ENCODE measurements around the gene DDI1. TPM values are rescaled to one million over a fixed set of nuclear protein-coding genes. Genes with fewer than 3 reads are reported as not detected.

Gene DDI1
- polyA plus RNA-seq (2012; ENCODE audit: insufficient read length, low read depth): not detected

GRCh38 chr11:104036588-104036987 lies at the start of gene DDI1:
DDI1 (plus strand) TSS chr11:104036640; CDS start chr11:104036823, 183 bp downstream.
- TF ChIP-seq POLR2AphosphoS5 (IDR thresholded peaks at IDR 0.05; ENCODE audit: low read depth, low read length) (no peak), TAF1 (IDR thresholded peaks at IDR 0.05; ENCODE audit: borderline replicate concordance, insufficient read depth, low read length) (no peak), FOXP2 (optimal IDR thresholded peaks at IDR 0.05; ENCODE audit: borderline replicate concordance, extremely low read depth, extremely low read length, insufficient read depth) (no peak), SIN3A (IDR thresholded peaks at IDR 0.05; ENCODE audit: borderline replicate concordance, insufficient read depth, low read length) (no peak)
- TF ChIP-seq, protein P1, sequence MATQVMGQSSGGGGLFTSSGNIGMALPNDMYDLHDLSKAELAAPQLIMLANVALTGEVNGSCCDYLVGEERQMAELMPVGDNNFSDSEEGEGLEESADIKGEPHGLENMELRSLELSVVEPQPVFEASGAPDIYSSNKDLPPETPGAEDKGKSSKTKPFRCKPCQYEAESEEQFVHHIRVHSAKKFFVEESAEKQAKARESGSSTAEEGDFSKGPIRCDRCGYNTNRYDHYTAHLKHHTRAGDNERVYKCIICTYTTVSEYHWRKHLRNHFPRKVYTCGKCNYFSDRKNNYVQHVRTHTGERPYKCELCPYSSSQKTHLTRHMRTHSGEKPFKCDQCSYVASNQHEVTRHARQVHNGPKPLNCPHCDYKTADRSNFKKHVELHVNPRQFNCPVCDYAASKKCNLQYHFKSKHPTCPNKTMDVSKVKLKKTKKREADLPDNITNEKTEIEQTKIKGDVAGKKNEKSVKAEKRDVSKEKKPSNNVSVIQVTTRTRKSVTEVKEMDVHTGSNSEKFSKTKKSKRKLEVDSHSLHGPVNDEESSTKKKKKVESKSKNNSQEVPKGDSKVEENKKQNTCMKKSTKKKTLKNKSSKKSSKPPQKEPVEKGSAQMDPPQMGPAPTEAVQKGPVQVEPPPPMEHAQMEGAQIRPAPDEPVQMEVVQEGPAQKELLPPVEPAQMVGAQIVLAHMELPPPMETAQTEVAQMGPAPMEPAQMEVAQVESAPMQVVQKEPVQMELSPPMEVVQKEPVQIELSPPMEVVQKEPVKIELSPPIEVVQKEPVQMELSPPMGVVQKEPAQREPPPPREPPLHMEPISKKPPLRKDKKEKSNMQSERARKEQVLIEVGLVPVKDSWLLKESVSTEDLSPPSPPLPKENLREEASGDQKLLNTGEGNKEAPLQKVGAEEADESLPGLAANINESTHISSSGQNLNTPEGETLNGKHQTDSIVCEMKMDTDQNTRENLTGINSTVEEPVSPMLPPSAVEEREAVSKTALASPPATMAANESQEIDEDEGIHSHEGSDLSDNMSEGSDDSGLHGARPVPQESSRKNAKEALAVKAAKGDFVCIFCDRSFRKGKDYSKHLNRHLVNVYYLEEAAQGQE (IDR thresholded peaks at IDR 0.05; ENCODE audit: insufficient read depth in 1 of 2, low read depth in 2 of 2, low read length in 2 of 2): no peak

DNA sequence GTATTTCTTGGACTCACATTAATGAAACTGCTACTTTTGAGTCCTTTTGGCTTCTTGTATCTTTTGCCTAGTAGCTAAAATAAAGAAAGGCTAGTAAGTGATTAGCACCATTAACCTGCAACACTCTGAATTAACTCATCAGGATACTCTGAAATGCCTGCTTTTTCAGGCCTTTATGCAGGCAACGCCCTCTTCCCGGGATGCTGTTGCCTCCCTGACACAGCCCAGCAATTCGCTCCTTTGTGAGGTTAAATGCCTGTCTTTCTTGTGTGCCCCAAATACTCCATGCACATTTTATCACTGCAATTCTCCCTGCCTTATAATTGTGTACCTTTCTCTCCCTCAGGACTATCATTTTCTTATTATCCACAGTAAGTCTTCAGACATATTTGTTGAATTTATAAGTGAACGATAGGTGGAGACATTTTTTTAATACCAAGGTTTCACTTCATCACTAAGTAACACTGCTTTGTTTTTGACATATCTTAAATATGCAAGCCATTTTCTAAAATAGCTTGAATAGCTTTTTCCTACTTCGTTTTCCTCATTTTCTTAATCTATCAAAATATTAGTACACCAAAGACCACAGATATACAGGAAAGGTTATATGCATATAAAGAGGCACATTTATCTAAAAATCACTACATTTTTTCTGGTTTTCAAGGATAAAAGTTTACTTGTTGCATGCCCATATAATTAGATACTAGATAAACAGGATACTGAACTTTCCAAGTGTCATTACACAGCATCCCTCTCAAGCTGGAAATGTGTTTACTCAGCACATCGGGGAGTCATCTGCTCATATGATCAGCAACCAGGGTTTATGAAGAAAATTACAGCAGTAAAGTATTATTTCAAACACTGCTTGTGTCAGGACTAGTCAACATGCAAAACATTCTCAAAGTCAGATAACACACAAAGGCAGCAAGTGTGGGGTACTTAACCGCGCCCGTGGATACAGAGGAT lies 48.5 kb upstream of the DDI1 start:
- TF ChIP-seq, protein P1 (IDR thresholded peaks at IDR 0.05; ENCODE audit: insufficient read depth in 1 of 2, low read depth in 2 of 2, low read length in 2 of 2): no peak
- TF ChIP-seq SIN3A (IDR thresholded peaks at IDR 0.05; ENCODE audit: borderline replicate concordance, insufficient read depth, low read length): no peak
- TF ChIP-seq POLR2AphosphoS5 (IDR thresholded peaks at IDR 0.05; ENCODE audit: low read depth, low read length): no peak
- TF ChIP-seq FOXP2 (optimal IDR thresholded peaks at IDR 0.05; ENCODE audit: borderline replicate concordance, extremely low read depth, extremely low read length, insufficient read depth): no peak
- TF ChIP-seq TAF1 (IDR thresholded peaks at IDR 0.05; ENCODE audit: borderline replicate concordance, insufficient read depth, low read length): no peak

DNA sequence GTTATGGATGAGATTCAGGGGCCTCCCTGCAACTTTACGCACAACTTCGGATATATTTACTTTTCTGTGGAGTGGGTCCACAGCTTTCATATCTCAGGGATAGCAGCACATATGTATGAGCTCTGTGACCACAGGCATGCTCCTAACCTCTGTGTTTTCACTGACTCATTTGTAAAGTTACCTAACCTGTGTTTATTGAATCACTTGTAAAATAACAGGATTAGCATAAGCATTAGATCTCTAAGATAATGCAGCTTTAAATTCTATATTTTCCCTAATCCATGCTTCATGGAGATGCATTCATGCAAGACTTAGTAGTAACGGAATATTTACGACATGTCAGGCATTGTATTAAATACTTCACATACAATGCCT lies 47.9 kb upstream of the DDI1 start:
- TF ChIP-seq SIN3A (IDR thresholded peaks at IDR 0.05; ENCODE audit: borderline replicate concordance, insufficient read depth, low read length): no peak
- TF ChIP-seq POLR2AphosphoS5 (IDR thresholded peaks at IDR 0.05; ENCODE audit: low read depth, low read length): no peak
- TF ChIP-seq, protein P1 (IDR thresholded peaks at IDR 0.05; ENCODE audit: insufficient read depth in 1 of 2, low read depth in 2 of 2, low read length in 2 of 2): no peak
- TF ChIP-seq FOXP2 (optimal IDR thresholded peaks at IDR 0.05; ENCODE audit: borderline replicate concordance, extremely low read depth, extremely low read length, insufficient read depth): no peak
- no peak for TF ChIP-seq TAF1 (IDR thresholded peaks at IDR 0.05; ENCODE audit: borderline replicate concordance, insufficient read depth, low read length)

- TF ChIP-seq, protein P1 (IDR thresholded peaks at IDR 0.05; ENCODE audit: insufficient read depth in 1 of 2, low read depth in 2 of 2, low read length in 2 of 2): no peak
Measured at GRCh38 chr11:103993507-103993906, 42.9 kb upstream of the DDI1 start.
